Tibial nerve (tissue), 4 donors: ENCODE results near the gene DENND6A.

Source experiments
- EP300 ChIP-seq, 2 donors: sonication (generic); formaldehyde crosslinking; IDR thresholded peaks; one replicate each; pipeline ENCODE4 v1.6.1; 2017; ENCODE audit warnings: antibody characterized with exemption in 2 of 2, mild to moderate bottlenecking in 1 of 2
- POLR2A ChIP-seq, 2 donors: fragments of 450-650 bp; IDR thresholded peaks; one replicate each; pipeline ENCODE4 v1.6.1; 2017; ENCODE audit warnings: antibody characterized with exemption in 2 of 2, mild to moderate bottlenecking in 2 of 2, moderate library complexity in 2 of 2
- TF ChIP-seq, protein P1 (sequence below), 5 experiments: fragments of 200-600 bp in 3 of 5; fragments of 450-650 bp in 2 of 5; sonication (generic) in 3 of 5; IDR thresholded peaks; one replicate each; pipeline ENCODE4 v1.5.1; 2016 to 2019; ENCODE audit warnings: antibody characterized with exemption in 5 of 5, mild to moderate bottlenecking in 3 of 5, moderate library complexity in 2 of 5

DNA sequence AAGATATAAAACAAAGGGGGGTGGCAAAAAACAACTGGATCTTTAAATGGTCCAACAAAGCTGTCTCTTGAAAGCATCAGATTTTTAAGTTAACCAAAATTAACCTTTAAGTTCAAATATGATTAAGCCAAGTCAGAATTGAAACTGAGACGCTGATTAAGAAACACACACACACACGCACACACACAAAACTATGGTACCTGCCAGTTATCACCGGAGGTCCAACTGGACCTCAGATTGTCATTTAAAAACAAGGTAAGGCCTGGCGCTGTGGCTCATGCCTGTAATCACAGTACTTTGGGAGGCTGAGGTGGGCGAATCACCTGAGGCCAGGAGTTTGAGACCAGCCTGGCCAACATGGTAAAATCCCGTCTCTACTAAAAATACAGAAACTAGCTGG lies 106.1 kb downstream of the DENND6A start:
- TF ChIP-seq, protein P1, sequence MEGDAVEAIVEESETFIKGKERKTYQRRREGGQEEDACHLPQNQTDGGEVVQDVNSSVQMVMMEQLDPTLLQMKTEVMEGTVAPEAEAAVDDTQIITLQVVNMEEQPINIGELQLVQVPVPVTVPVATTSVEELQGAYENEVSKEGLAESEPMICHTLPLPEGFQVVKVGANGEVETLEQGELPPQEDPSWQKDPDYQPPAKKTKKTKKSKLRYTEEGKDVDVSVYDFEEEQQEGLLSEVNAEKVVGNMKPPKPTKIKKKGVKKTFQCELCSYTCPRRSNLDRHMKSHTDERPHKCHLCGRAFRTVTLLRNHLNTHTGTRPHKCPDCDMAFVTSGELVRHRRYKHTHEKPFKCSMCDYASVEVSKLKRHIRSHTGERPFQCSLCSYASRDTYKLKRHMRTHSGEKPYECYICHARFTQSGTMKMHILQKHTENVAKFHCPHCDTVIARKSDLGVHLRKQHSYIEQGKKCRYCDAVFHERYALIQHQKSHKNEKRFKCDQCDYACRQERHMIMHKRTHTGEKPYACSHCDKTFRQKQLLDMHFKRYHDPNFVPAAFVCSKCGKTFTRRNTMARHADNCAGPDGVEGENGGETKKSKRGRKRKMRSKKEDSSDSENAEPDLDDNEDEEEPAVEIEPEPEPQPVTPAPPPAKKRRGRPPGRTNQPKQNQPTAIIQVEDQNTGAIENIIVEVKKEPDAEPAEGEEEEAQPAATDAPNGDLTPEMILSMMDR (IDR thresholded peaks at IDR 0.05): no peak
- TF ChIP-seq EP300 (IDR thresholded peaks at IDR 0.05) (no peak), POLR2A (IDR thresholded peaks at IDR 0.05) (no peak)
